Keratinocyte (primary cell): ENCODE measurements around the gene UPK1B. TPM values are rescaled to one million over a fixed set of nuclear protein-coding genes. Genes with fewer than 3 reads are reported as not detected.
A peak's percentile ranks its signal among the peaks of the same experiment; 100 is the strongest.

Experiments
- DNase-seq: peaks from one replicate; pipeline ENCODE4 v3.0.0-alpha.2; 2011; ENCODE audit warnings: low read depth, missing footprints, low spot score
- FAIRE-seq: peaks from 2 replicates; lab custom pipeline; 2011; peaks lifted over from hg19 to GRCh38; lab: Jason Lieb, UNC
- H2AFZ ChIP-seq: 2 replicates; pipeline ENCODE4 v1.6.0; 2012; ENCODE audit warnings: low read length, control low read depth, inconsistent platforms; ENCODE audit not compliant: control insufficient read depth
- H3K27ac ChIP-seq: 2 replicates; pipeline ENCODE4 v1.5.1; 2011; ENCODE audit warnings: low read length; ENCODE audit not compliant: control insufficient read depth, insufficient read depth
- H3K27me3 ChIP-seq: 3 replicates; pipeline ENCODE4 v1.6.0; 2011; ENCODE audit warnings: low read length; ENCODE audit not compliant: control insufficient read depth, insufficient read depth; ENCODE audit errors: extremely low read depth
- H3K36me3 ChIP-seq, 2 experiments: 2 replicates in 1 of 2; 3 replicates in 1 of 2; pipeline ENCODE4 v1.5.1; 2011; ENCODE audit warnings: low read length in 2 of 2, mild to moderate bottlenecking in 1 of 2; ENCODE audit not compliant: control insufficient read depth in 2 of 2, insufficient read depth in 2 of 2; ENCODE audit errors: extremely low read depth in 1 of 2
- H3K4me1 ChIP-seq: 3 replicates; pipeline ENCODE4 v1.5.1; 2011; ENCODE audit warnings: low read length; ENCODE audit not compliant: control insufficient read depth, insufficient read depth; ENCODE audit errors: extremely low read depth
- H3K4me2 ChIP-seq: 3 replicates; pipeline ENCODE4 v1.6.0; 2011; ENCODE audit warnings: low read depth, low read length; ENCODE audit not compliant: control insufficient read depth, insufficient read depth; ENCODE audit errors: extremely low read depth
- H3K4me3 ChIP-seq, 3 experiments: fragments of 200-600 bp in 1 of 3; sonication (generic) in 1 of 3; 2 replicates in 2 of 3; 3 replicates in 1 of 3; pipeline ENCODE4 v1.5.1; 2011 to 2016; ENCODE audit warnings: low read length in 3 of 3, mild to moderate bottlenecking in 3 of 3, control low read depth in 2 of 3, inconsistent platforms in 1 of 3, low read depth in 1 of 3, mixed read lengths in 1 of 3, mixed run types in 1 of 3, moderate library complexity in 1 of 3; ENCODE audit not compliant: control insufficient read depth in 2 of 3, insufficient read depth in 2 of 3; ENCODE audit errors: extremely low read depth in 1 of 3
- H3K79me2 ChIP-seq: 2 replicates; pipeline ENCODE4 v1.6.0; 2012; ENCODE audit warnings: low read length; ENCODE audit not compliant: control insufficient read depth, insufficient read depth
- H3K9ac ChIP-seq: 3 replicates; pipeline ENCODE4 v1.6.0; 2011; ENCODE audit warnings: low read length; ENCODE audit not compliant: control insufficient read depth, insufficient read depth; ENCODE audit errors: extremely low read depth
- H3K9me1 ChIP-seq: 3 replicates; pipeline ENCODE4 v1.6.0; 2011; ENCODE audit warnings: low read length; ENCODE audit not compliant: control insufficient read depth, insufficient read depth; ENCODE audit errors: extremely low read depth
- H3K9me3 ChIP-seq: 2 replicates; pipeline ENCODE4 v1.5.1; 2012; ENCODE audit warnings: low read depth, low read length; ENCODE audit not compliant: control insufficient read depth
- H4K20me1 ChIP-seq: 3 replicates; pipeline ENCODE4 v1.6.0; 2011; ENCODE audit warnings: low read length; ENCODE audit not compliant: control insufficient read depth, insufficient read depth; ENCODE audit errors: extremely low read depth
- EZH2 ChIP-seq: IDR thresholded peaks from one replicate; pipeline ENCODE4 v1.6.1; 2012; ENCODE audit warnings: inconsistent platforms, mild to moderate bottlenecking, low read length, moderate library complexity
- dilution Hi-C: fragments of 300-500 bp; cut with MboI; formaldehyde crosslinking; loops from one replicate; pipeline ENCODE4 v1.7.0; 2020; ENCODE audit warnings: low sequenced_read_pairs; ENCODE audit not compliant: extremely low pct_ligation_motif_present
- polyA minus RNA-seq, 3 experiments: library from RNA; depleted of rRNA, polyadenylated mRNA; stranded (reverse); fragments of >200 nt; gene quantifications; 1 replicate in 1 of 3; 2 replicates in 1 of 3; 3 replicates in 1 of 3; pipeline ENCODE4 v1.2.3, GENCODE V29; 2011
- polyA plus RNA-seq, 5 experiments: library from polyadenylated mRNA; depleted of rRNA in 3 of 5; stranded (reverse) in 3 of 5; stranded (forward) in 1 of 5; unstranded in 1 of 5; fragments of >200 nt; gene quantifications; 1 replicate in 1 of 5; 2 replicates in 3 of 5; 3 replicates in 1 of 5; pipeline versions ENCODE4 v1.2.1 to v1.2.3, GENCODE V29; 2011 to 2012; ENCODE audit warnings: missing spikeins in 2 of 5, low read depth in 1 of 5, low replicate concordance in 1 of 5
- TF ChIP-seq, protein P1 (sequence below), 3 experiments: IDR thresholded peaks in 1 of 3; conservative IDR thresholded peaks in 1 of 3; optimal IDR thresholded peaks in 1 of 3; 2 replicates in 2 of 3; 3 replicates in 1 of 3; pipeline versions ENCODE3 to v1.5.1; 2011; ENCODE audit warnings: low read length in 3 of 3, mild to moderate bottlenecking in 3 of 3, moderate library complexity in 2 of 3, control low read depth in 1 of 3, inconsistent platforms in 1 of 3; ENCODE audit not compliant: insufficient read depth in 2 of 3; ENCODE audit errors: extremely low read depth in 1 of 3

Gene UPK1B
- polyA plus RNA-seq (23.7 to 82.5 TPM (median 54.6 TPM) in 3 replicates), polyA minus RNA-seq (17.7 to 64.8 TPM (median 31.9 TPM) in 3 replicates)
- polyA plus RNA-seq (2011; ENCODE audit: low read depth): 11.8 TPM
- 28.4 and 58.0 TPM in 2 replicates for polyA plus RNA-seq (2011; cell fraction: cytosol; rRNA removed)
- 67.1 and 78.9 TPM in 2 replicates for polyA plus RNA-seq (2011; cell fraction: nucleus; rRNA removed)
- polyA plus RNA-seq (2012; ENCODE audit: low replicate concordance): 18.3 and 22.0 TPM in 2 replicates
- polyA minus RNA-seq (2011; cell fraction: cytosol; rRNA and poly(A)+ RNA removed): 30.7 TPM
- 34.2 and 51.8 TPM in 2 replicates for polyA minus RNA-seq (2011; cell fraction: nucleus; rRNA and poly(A)+ RNA removed)

GRCh38 chr3:119173325-119173724, at the start of gene UPK1B:
TSS of gene UPK1B (plus strand) at chr3:119173598. CDS start at chr3:119186742, 13,144 bp downstream.
- FAIRE-seq: no peak
- H3K9me3 ChIP-seq: no peaks in the 10 kb centered on the region

GRCh38 chr3:119125342-119125741, 48.1 kb upstream of the UPK1B start:
- H4K20me1 ChIP-seq: no peaks in the 10 kb centered on the region
- H3K27ac ChIP-seq: no peak overlapping the region
- H3K4me3 ChIP-seq: no peak overlapping the region
- DNase-seq: no peak
- no peak for FAIRE-seq
- dilution Hi-C loops: no loop called here
- no peak for TF ChIP-seq EZH2
- TF ChIP-seq, protein P1, sequence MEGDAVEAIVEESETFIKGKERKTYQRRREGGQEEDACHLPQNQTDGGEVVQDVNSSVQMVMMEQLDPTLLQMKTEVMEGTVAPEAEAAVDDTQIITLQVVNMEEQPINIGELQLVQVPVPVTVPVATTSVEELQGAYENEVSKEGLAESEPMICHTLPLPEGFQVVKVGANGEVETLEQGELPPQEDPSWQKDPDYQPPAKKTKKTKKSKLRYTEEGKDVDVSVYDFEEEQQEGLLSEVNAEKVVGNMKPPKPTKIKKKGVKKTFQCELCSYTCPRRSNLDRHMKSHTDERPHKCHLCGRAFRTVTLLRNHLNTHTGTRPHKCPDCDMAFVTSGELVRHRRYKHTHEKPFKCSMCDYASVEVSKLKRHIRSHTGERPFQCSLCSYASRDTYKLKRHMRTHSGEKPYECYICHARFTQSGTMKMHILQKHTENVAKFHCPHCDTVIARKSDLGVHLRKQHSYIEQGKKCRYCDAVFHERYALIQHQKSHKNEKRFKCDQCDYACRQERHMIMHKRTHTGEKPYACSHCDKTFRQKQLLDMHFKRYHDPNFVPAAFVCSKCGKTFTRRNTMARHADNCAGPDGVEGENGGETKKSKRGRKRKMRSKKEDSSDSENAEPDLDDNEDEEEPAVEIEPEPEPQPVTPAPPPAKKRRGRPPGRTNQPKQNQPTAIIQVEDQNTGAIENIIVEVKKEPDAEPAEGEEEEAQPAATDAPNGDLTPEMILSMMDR (optimal IDR thresholded peaks at IDR 0.05 in 1 of 3, IDR thresholded peaks at IDR 0.05 in 1 of 3, conservative IDR thresholded peaks at IDR 0.05 in 1 of 3; ENCODE audit: extremely low read depth in 1 of 3, insufficient read depth in 2 of 3, low read length in 3 of 3): no peak
- H3K79me2 ChIP-seq: no peaks in the 10 kb centered on the region
- H3K36me3 ChIP-seq: no peaks in the 10 kb centered on the region
- no peaks in the 10 kb centered on the region for H3K27me3 ChIP-seq
- no peak overlapping the region for H3K4me2 ChIP-seq
- no peaks in the 10 kb centered on the region for H3K9me1 ChIP-seq
- no peak overlapping the region for H3K9ac ChIP-seq
- H3K9me3 ChIP-seq: no peaks in the 10 kb centered on the region
- H2AFZ ChIP-seq: no peak overlapping the region
- no peaks in the 10 kb centered on the region for H3K4me1 ChIP-seq

More at GRCh38 chr3:119173325-119173724, at the start of gene UPK1B:
- no peaks in the 10 kb centered on the region for H3K9me1 ChIP-seq
- no peak for TF ChIP-seq EZH2
- TF ChIP-seq, protein P1 (optimal IDR thresholded peaks at IDR 0.05 in 1 of 3, IDR thresholded peaks at IDR 0.05 in 1 of 3, conservative IDR thresholded peaks at IDR 0.05 in 1 of 3; ENCODE audit: extremely low read depth in 1 of 3, insufficient read depth in 2 of 3, low read length in 3 of 3): no peak
- no peaks in the 10 kb centered on the region for H3K36me3 ChIP-seq
- no peaks in the 10 kb centered on the region for H4K20me1 ChIP-seq
- peak within 1 kb of the TSS in 1 of 3 experiments; percentile 10 for H3K4me3 ChIP-seq
- no peak within 1 kb of the TSS for H3K9ac ChIP-seq
- no peak for DNase-seq
- dilution Hi-C loops: no loop called here
- H3K27me3 ChIP-seq: no peaks in the 10 kb centered on the region
- H3K79me2 ChIP-seq: no peaks in the 10 kb centered on the region
- peaks cover 22% of the 10 kb centered on the region for H3K4me1 ChIP-seq
- peak within 1 kb of the TSS; percentile 23 for H3K4me2 ChIP-seq
- no peak within 1 kb of the TSS for H2AFZ ChIP-seq
- H3K27ac ChIP-seq: no peak within 1 kb of the TSS
